Measurements from ENCODE around the gene BIRC6.

Gene BIRC6

GRCh38 chr2:32430804-32431203 is 74.0 kb downstream of the BIRC6 start:
- ChIA-PET POLR2A (no interaction called here), CTCF (interaction anchor here (1.4 kb wide), 1 partner anchor 23 kb away, joined by 3 read pairs; no protein-coding TSS in a partner anchor)
- H3K4me3 ChIP-seq (ENCODE audit: low read depth, low read length) = no peak overlapping the region
- no peak for TF ChIP-seq CTCF (IDR thresholded peaks at IDR 0.05; ENCODE audit: insufficient read depth, low read length, missing control alignments)
- DNase-seq (ENCODE audit: low read depth, low spot score) = no peak

GRCh38 chr2:32436150-32436549 is 79.3 kb downstream of the BIRC6 start:
- ChIA-PET POLR2A (no interaction called here), CTCF (no interaction called here)
- TF ChIP-seq CTCF (IDR thresholded peaks at IDR 0.05; ENCODE audit: insufficient read depth, low read length, missing control alignments) = no peak
- H3K4me3 ChIP-seq (ENCODE audit: low read depth, low read length) = no peak overlapping the region
- DNase-seq (ENCODE audit: low read depth, low spot score) = no peak

- H3K4me3 ChIP-seq (ENCODE audit: low read depth, low read length) = no peak overlapping the region
- TF ChIP-seq CTCF (IDR thresholded peaks at IDR 0.05; ENCODE audit: insufficient read depth, low read length, missing control alignments) = no peak
- ChIA-PET POLR2A (no interaction called here), CTCF (no interaction called here)
- no peak for DNase-seq (ENCODE audit: low read depth, low spot score)
Measured at GRCh38 chr2:32442020-32442467, 85.2 kb downstream of the BIRC6 start.

GRCh38 chr2:32446369-32446768 is 89.5 kb downstream of the BIRC6 start:
- ChIA-PET POLR2A (no interaction called here), CTCF (no interaction called here)
- DNase-seq (ENCODE audit: low read depth, low spot score) = no peak
- TF ChIP-seq CTCF (IDR thresholded peaks at IDR 0.05; ENCODE audit: insufficient read depth, low read length, missing control alignments) = no peak
- H3K4me3 ChIP-seq (ENCODE audit: low read depth, low read length) = no peak overlapping the region

GRCh38 chr2:32450851-32451250 is 94.0 kb downstream of the BIRC6 start:
- H3K4me3 ChIP-seq (ENCODE audit: low read depth, low read length) = no peak overlapping the region
- DNase-seq (ENCODE audit: low read depth, low spot score) = no peak
- no peak for TF ChIP-seq CTCF (IDR thresholded peaks at IDR 0.05; ENCODE audit: insufficient read depth, low read length, missing control alignments)
- ChIA-PET POLR2A (no interaction called here), CTCF (no interaction called here)

- no peak for DNase-seq (ENCODE audit: low read depth, low spot score)
- ChIA-PET CTCF (interaction anchor here (1.6 kb wide), 1 partner anchor 11 kb away, joined by 3 read pairs; no protein-coding TSS in a partner anchor), POLR2A (no interaction called here)
- no peak for TF ChIP-seq CTCF (IDR thresholded peaks at IDR 0.05; ENCODE audit: insufficient read depth, low read length, missing control alignments)
- H3K4me3 ChIP-seq (ENCODE audit: low read depth, low read length) = no peak overlapping the region
Measured at GRCh38 chr2:32452338-32453064, 95.7 kb downstream of the BIRC6 start.
